Amniotic epithelial cell (primary cell): Measurements from ENCODE around the gene SOS2.

Experiments
- DNase-seq: peaks from one replicate; pipeline ENCODE4 v3.0.0-alpha.2; 2010; ENCODE audit warnings: low read depth

SOS2 gene

DNA sequence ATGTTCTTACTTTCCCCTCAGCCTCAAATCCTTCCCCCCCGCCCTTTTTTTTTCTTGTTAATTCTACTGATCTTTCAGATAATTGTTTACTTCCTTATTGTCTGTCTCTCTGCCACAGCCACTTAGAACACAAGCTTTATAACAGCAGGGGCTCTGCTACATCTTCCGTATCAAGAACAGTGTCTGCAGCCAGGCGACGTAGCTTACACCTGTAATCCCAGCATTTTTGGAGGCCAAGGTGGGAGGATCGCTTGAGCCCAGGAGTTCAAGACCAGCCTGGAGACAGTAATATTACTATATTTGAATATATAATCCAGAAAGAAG, 5.4 kb downstream of the SOS2 start:
- DNase-seq = no peak

DNA sequence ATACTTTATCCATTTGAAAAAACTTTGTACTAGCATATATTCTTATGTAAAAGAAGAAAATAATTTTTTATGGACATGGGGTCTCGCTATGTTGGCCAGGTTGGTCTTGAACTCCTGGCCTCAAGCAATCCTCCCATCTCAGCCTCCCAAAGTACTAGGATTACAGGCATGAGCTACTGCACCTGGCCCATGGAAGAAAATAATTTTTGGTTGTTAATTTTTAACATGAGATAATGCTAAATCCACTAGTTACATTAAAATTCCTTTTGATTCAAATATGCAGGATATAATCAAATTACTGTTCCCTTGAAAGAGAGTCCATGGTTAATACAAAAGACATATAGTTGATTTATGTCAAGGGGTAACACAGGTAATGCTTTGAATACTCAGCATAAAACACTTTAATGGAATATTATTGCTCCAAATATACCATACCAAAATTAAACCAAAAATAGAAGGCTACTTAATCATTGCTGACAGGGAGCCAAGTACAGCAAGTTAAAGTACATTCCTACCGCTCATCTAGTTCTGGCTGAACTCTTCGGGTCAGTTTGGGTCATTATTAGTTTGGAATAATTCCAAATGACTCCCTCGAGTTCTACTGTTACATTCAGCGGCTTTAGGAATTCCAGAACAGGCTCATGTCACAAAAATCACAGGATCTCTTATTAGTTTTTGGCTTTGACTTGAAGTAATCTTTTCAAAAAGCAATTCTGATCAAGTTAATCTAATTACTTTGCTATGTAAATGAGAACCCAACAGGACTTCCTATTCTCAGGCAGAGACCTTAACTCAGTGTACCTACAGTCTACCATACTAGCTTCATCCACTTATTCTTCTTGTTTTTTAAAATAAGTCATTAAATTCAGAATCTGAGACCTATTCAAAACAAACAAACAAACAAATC, 6.1 kb downstream of the SOS2 start:
- peak; percentile 88 for DNase-seq

DNA sequence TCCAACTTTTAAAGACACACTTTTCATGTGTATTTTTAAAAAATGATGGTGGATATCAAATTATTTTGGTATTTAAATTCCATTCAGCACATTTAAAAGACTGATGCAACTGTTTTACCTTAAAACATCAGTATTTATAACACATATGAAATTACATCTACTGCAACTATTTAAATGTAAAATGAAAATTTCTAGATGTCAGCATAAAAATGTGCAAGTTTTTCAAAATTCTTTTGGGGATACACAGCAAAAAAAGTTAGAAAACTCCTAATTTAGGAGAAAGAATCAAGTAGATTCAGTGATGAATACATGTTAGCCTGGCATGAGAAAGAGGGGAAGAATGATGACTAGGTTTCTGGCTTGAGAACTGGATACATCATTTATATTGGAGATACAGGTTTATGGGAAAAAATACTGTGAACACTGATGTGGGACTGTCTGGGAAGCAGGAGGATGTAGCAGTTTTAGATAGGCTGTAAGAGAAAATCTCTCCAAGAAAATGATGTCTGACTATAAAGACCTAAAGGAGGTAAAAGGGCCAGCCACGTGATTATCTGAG, 9.2 kb downstream of the SOS2 start:
- peak; percentile 24 for DNase-seq

DNA sequence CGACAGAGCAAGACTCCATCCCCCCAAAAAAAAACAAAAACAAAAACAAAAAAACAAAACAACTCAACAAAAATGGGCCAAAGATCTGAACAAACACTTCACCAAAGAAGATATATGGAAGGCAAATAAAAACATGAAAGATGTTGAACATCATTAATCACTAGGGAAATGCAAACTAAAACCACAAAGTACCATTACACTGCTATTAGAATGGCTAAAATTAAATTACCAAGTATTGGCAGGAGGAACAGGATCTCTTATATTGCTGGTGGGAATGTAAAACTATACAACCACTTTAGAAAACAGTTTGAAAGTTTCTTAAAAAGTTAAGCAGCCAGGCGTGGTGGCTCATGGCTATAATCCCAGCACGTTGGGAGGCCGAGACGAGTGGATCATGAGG, 12.9 kb downstream of the SOS2 start:
- DNase-seq = no peak

DNA sequence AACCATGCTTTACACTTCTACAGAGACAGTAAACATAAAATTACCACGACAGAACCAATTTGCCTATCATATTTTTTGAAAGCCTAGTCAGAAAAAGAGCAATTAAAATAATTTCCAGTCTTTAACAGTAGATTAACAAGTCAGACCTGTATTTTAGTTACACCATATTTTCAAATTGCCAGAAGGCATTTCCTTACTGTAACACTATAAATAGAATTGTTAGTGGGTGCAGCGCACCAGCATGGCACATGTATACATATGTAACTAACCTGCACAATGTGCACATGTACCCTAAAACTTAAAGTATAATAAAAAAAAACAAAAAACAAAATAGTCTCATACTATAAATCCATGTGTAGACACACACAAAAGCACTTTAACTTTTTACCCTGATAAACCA, 16.0 kb downstream of the SOS2 start:
- no peak for DNase-seq

DNA sequence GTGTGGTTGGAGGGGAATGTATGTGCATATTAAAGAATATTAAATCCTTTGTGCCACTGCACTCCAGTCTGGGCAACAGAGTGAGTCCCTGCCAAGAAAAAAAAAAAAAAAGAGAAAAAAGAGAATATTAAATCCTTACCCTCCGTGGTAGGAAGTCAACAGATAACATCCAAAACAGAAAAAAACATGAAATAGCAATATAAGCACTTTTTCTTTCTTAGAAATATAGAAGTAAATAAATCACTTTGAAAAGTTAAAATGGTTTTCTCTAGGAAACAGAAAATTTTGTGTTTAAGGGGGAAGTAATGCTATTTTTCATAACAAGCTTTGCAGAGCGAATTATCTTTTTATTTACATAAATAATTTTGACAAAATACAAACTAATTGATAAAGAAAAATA, 17.6 kb downstream of the SOS2 start:
- no peak for DNase-seq

DNA sequence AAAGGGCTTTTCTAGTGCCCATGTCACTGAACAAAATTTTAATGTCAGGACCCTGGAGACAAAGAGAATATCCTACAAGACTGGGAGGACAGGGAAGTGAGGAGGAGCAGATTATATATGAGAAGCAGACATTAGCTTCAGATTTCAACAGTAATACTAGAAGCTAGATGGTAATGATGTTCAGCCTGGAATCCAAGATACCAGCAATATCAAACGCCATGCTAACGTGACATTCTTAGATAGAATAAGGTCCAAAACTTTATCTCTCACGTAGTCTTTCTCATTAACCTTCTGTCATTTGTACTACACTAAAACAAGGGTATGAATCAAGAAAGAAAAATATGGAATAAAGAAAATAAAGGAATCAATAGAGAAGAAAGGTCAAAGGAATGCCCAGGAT, 18.7 kb downstream of the SOS2 start:
- DNase-seq = no peak

DNA sequence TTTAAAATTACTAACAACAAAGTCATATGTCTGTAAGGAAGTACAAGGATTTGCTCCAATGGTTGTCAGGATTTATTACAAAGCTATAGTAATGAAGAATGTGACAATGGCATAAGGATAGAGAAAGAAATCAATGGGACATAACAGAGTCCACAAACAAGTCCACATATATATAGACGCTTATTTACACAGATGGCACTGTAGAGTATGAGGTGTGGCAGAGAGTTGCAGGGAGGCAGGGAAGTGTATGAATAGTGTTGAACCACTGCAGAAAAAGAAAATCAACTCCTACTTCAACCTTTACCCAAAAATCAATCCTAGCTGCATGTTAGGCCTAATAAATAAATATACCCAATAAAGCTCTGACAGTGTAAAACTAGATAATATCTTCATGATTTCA, 21.3 kb downstream of the SOS2 start:
- DNase-seq = no peak

DNA sequence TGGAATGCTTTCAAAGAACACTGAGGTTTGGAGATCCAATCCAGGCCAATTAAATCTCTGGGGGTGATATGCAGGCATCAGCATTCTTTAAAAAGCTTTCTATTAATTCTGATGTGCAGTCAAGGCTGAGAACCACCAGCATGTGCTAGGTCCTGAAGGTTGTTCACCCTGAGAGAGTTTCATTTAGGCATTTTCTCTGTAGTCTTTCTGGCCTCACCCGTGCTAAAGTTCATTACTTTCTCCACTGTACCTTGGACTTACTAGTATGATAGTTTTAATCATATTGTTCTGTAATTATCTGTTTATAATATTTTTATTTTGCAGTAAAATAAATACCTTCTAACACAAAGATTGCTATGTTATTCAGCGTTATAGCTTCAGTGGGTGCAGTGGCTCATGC, 32.9 kb downstream of the SOS2 start:
- DNase-seq = no peak

DNA sequence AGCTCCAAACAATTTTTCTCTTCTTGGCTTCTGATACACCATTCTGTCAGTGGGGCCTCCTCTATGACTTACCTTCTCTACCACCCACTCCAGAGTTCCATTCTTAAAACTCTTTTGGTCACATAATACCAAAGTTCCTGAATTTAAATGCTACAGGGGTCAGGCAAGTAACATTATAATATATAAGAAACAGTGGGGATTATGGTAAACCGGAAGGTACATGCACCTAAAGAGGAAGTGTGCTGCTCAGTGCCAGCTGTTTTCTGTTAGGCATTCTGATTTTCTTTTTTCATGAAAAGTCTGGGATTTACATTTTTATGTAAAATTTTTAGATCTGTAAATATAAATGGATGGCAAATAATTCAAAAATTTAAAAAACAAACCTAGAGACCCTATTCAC, 39.9 kb downstream of the SOS2 start:
- DNase-seq = no peak

DNA sequence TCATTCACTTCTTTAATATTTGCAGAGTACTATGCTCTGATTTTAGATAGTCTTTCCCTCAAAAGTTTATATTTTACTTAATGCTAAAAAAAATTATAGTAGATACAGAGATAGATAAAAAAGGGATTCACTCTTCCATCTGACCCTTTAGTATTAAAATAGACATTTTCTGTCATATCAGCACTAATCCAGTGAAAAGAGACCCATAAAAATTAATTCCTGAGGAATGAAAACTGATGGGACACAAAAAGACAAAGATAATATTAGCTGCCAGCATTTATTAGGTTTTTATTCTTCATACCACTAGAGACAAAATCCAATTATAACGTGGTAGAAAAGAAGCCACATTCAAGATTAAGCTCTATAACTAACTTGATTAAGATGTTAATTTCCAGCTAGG, 45.3 kb downstream of the SOS2 start:
- DNase-seq = no peak

DNA sequence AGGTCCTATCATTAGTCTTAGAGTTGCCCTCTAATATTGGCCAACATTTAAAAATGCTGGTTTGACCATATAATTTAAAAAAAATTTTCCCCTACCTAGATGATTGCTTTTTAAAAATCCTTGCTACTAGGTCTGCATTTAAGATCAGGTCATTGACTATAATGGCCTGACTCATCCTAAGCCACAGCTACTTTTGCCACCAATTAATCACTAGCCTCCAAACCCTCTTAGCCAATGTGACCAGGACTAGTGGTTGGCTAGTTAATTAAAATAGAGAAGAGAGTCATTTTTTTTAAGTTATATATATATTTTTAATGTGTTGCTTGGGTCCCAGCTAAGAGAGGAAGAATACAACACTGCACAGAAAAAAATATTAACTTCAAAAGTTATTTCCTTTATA, 57.5 kb downstream of the SOS2 start:
- DNase-seq = peak; percentile 22

DNA sequence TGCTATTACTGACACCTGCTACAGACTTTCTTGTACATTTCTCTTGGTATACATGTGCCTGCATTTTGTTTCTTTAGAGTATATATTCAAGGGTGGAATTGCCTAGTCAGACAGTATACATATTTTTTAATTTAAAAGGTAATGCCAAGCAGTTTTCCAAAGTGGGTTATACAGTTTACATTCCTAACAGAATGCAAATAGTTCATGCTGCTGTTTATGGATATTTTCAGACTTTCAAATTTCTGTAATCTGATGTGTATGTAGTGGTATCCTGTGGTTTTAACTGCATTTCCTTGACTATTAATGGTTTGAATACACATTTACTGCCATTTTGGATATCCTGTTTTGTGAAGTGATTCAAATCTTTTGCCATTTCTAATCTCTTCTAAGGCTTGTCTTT, 59.5 kb downstream of the SOS2 start:
- DNase-seq = no peak

DNA sequence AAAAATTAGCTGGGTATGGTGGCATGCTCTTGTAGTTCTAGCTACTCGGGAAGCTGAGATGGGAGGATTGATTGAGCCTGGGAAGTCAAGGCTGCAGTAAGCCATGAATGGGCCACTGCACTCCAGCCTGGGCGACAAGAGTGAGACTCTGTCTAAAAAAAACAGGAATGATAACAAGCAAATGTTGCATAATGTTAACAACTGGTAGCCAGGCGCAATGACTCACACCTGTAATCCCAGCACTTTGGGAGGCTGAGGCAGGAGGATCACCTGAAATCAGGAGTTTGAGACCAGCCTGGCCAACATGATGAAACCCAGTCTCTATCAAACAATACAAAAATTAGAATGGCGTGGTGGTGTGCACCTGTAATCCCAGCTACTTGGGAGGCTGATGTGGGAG, 64.0 kb downstream of the SOS2 start:
- peak; percentile 11 for DNase-seq

DNA sequence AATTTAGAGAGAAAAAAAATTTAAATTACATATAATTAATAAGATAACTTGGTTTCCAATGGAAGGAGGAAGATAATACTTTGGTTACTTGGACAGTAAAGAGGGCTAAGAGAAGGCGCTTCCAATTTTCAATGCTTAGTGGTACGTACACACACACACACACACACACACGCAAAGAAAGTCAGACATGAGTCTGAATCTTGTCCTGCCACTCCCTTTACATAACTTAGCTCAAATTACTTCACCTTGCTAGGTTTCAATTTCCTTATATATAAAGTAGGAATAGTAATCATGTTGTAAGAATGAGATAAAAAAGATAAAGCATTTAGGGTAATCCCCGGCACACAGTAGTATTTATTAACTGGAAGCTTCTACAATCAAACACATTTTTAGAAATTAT, 75.3 kb downstream of the SOS2 start:
- DNase-seq = no peak

DNA sequence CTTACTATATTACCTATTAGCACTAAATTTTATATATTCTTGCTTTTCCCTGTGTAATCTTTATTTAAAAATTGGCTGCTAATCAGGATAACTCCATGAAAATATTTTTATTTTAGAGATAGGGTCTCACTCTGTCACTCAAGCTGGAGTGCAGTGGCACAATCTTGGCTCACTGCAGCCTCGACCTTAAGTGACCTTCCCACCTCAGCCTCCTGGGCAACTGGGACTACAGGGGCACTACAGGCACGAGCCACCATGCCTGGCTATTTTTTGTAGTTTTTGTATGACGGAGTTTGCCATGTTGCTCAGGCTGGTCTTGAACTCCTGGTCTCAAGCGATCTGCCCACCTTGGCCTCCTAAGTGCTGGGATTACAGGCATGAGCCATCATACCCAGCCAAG, 82.6 kb downstream of the SOS2 start:
- DNase-seq = no peak

DNA sequence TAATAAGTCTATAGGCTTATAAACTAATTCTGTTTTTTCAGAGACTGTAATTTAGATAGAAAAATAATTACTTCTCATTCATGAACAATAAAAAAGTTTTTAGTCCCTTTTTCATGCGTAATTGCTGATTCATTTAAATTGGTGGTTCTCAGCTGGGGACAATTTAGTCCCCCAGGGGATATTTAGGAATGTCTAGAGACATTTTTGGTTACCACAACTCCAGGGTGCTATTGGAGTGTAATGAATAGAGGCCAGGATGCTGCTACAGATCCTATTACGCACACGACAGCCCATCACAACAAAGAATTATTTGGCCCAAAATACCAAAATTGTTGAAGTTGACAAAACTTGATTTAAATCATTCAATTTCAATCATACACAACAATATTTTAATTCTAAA, 92.2 kb downstream of the SOS2 start:
- no peak for DNase-seq

DNA sequence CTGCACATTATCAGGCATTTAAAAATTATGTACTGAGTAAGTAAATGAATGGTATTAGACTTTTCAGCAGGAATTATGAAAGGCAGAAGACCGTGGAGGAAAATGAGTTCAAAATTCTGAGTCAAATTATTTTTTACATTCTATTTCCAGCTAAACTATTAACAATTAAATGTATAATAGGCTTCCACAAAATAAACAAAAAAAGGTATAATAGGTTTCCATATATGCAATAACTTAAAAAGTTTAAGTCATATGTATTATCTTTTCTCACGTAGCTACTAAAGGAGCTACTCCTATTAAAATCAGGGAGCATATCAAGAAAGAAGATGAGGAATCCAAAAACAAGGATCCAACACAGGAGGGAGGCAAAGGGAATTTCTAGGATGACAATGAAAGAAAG, 103.6 kb downstream of the SOS2 start:
- DNase-seq = no peak

DNA sequence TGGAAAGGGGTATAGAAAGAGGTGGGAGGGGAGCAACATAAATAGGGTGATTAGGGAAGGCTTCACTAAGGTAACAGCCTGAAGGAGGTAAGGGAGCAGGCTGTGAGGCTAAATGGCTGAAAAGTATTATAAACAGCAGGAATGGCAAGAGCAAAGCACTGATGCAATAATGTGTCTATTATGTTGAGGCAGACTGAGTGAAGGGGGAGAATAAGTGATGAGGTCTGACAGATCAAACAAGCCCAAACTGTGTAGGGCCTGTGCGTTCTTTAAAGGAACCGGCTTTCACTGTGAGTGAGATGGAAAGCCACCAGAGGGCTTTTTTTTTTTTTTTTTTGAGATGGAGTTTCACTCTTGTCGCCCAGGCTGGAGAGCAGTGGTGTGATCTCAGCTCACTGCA, 108.3 kb downstream of the SOS2 start:
- DNase-seq = no peak

DNA sequence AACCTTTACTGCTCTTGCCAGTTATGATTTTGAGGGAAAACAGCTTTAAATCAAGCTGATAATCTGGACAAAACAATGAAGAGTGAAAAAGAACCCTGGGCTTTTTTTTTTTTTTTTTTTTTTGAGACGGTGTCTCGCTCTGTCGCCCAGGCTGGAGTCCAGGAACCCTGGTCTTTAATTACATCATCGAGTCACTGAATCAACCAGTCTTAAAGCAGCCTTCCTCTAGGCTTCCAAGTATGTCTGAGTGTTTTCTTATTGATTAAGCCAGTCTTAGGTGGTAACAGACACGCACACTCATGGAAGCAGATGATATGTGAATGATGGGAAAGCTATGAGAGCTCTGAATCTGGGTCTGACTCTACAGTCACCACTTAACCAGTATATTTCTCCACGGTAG, 109.1 kb downstream of the SOS2 start:
- DNase-seq = no peak

DNA sequence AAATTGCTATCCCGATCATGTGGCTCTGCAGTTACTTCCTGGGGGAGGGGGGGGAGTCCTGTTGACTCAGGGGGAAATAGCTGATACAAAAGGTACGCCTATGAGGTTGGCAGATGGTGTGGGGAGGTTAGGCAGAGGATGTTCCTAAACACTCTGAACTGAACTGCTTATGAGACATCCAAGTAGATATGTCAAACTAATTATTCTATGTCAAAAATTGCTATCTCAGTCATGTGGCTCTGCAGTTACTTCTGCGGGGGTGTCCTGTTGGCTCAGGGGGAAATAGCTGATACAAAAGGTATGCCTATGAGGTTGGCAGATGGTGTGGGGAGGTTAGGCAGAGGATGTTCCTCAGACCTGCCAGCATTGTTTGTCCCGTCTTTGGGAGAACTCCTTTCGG, 109.9 kb downstream of the SOS2 start:
- DNase-seq = no peak

DNA sequence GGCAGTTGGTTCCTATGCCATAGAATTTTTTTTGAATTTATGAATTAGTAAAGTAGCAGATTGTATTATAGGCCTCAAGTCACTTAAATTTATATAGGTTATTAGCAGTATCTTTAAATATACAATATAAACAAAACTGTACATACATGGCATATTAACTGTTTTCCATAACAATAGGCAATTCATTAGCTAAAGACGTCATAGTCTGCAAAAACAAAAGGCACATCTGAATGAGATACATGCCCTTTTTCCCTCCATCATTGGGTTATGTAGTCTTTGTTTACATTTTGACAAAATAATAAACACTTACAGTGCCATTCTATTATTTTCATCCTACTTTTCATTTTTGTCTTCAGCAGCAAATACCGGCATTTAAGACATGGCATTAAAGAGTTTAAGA, 113.9 kb downstream of the SOS2 start:
- no peak for DNase-seq

DNA sequence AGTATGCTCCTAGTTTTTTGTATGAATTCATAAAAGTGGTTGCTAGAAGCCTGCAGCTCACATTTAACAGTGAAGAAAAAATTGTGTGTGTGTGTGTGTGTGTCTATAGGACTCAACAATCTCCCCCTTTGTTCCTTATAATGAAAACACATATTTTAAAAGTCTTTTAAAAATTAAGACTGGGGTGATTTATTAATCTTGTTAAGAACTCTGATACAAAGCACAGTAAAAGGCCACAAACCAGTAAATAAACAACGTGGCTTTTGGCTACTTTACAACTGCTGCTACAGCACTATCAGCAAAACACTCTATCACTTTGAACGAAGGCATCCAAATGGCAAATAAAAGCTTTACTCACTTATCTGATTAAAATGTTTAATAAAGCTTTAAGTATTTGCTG, 114.4 kb downstream of the SOS2 start:
- peak; percentile 22 for DNase-seq
